GM20431 (cell line): ENCODE data around the gene SMS.

Source experiments
- in situ Hi-C: fragments of 300-500 bp; cut with MseI, MboI; formaldehyde crosslinking; loops from one replicate; pipeline ENCODE4 v1.15.0; 2020; ENCODE audit warnings: low sequenced_read_pairs; ENCODE audit not compliant: unreplicated experiment

Gene SMS

DNA sequence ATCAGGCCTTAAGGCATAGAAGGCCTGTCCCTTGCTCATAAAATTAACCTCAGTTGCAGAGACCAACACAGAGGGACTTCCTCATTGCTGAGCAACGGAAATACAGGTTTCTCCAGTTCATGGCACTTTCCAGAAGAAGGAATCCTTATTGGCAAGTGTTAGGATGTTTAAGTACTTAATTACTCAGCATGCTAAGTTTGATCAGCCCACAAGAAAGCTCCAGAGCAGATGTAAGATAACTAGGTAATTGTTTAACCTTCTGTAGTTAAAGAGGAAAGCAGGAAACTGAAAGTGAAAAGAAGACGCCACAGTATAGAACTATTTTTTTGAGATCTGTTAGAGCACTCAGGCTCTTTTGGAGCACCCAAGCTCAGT lies 33.5 kb downstream of the SMS start:
- in situ Hi-C loops = no loop called here

DNA sequence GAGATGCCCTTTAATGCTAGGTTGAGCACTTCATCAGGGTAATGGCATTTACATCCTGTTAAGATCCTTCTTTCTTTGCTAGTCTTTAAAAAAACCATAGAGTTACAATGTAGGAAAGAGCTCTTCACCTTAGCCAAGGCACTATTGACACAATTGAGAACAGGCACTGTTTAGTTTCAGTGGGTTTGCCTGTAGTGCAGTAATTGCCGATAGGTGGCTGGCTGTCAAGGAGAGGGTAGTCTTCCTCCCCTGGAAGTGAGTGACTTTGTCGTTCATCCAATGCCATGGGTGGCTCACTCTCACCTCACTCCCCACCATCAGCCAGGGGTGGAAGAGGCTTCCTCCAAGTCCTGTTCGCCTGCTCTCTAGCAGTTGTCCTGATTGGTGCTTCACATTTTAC lies 34.7 kb downstream of the SMS start:
- in situ Hi-C loops = no loop called here

DNA sequence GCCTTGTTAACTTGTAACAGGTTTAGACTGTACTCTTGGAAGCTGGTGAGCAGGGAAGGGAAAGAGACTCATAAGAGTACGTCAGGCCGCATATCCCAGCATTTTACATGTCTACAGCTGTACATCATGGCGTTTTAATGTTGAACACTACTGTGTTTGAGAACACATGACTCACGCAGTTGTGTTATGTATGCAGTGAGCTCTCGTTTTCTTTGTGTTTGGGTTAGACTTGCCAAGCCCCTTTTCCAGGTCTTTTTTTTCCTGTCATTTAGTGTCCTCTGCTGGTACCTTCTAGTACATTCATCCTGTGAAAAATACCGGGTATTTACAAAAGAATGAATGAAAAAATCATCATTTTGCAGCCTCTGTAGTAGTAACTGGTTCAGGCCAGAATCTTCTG lies 35.3 kb downstream of the SMS start:
- in situ Hi-C loops = no loop called here

DNA sequence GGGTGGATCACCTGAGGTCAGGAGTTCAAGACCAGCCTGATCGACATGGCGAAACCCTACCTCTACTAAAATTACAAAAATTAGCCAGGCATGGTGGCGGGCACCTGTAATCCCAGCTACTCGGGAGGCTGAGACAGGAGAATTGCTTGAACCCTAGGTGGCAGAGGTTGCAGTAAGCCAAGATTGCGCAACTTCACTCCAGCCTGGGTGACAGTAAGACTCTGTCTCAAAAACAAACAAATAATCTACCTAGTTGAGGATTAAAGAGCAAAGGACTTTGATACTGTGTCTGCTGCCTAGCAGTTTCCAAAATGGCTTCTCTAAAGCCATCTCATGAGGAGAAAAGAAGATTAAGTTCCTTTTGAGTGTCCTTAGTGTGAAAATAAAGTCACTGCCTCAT lies 37.8 kb downstream of the SMS start:
- in situ Hi-C loops = no loop called here

DNA sequence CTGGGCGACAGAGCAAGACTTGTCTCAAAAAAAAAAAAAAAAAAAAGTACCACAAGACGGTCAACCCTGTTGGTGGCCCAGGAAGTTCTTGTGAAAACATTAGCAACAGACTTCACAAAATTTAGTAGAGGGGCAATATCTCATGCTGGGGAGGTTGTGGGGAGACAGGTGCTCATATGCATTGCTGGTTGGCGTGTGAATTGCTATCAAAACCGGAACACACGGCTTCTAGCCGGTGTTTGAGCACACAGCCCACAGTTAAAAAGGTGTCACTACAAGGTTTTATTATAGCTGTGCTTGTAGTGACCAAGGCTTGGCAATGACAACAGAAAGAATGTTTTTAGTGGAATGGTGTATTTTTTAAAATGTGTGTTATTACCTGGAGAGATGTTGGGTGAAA lies 41.8 kb downstream of the SMS start:
- in situ Hi-C loops = no loop called here

DNA sequence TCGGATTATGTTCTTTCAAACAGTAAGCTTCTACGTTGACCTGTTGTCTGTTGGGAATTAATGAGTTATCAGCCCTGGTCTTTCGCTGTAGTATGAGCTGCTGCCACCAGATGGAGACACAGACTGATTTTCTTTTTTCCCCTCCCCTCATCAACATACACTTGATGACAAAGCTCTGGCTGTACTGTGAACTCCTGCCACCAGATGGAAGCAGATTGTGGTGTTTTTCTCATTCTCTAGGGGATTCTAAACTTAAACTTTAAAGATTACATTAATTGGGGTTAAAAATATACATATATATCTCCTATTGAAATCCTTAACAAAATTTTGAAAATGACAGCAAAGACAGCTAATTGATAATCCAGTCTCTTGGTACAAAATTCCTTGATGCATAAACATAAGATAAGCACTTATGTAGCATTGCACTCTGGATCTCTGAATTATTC lies 44.8 kb downstream of the SMS start:
- in situ Hi-C loops = no loop called here

DNA sequence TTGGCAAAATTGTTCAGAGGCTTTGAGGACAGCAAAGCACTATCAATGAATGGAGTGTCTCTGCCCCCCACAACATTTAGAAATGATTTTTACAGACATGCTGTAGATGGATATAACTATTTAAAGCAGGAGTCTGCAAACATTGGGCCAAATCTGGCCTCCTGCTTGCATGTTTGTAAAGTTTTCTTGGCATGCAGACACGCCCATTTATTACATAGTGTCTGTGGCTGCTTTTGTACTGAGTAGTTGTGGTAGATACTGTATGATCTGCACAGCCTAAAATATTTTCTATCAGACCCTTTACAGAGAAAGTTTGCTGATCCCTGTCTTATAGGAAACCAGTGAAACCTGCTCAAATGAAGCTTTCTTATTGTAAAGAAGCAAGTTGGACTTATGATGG lies 46.1 kb downstream of the SMS start:
- in situ Hi-C loops = no loop called here

DNA sequence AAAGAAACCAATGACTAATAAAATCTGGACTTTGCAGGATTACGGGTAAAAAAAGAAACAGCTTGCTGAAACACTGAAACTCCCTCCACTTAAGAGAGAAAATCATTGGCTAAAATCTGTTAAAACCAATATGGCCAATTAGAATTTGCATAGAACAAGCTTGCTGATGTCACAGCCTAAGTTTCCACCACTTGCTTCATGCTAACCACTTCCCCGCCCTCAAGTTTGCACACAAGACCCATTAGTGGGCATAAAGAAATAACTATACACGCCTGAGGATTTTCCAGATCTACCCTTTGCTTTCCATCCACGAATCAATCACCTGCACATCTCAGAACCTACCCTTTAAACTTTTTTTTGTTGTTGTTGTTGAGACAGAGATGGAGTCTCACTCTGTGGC lies 48.9 kb downstream of the SMS start:
- in situ Hi-C loops = no loop called here

DNA sequence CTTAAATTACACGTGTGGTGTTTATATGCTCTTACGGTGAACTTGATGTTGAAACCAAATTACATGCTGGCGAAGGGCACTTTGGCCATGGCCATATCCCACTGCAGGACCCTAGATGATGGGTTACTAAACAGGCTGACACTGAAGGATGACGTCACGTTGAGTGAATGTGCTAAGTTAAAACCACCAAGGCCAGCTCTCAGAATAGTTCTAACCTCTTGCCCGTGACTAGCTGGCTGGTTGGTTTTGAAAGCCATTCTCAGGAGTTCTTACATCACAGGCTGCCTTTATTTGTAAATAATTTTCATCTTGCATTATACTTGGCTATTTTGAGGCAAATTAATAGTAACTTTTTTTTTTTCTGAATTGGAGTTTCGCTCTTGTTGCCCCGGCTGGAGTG lies 50.3 kb downstream of the SMS start:
- in situ Hi-C loops = no loop called here

DNA sequence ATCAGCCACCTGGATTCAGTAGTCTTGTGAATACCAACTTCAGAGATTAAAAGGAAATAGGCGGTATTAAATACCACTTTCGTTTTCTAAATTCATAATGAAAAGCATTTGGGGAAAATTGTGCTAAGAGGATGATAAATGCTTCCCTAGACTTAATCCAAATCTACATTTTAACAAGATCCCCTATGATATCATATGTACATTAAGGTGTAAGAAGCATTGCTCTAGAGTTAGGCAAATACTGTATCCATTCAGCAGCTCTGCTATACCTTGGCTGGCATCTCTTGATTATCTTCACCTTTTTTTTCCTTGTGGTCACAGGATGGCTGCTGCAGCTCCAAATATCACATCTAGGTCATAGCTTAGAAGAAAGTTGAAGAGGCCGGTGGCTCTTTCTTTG lies 51.0 kb downstream of the SMS start:
- in situ Hi-C loops = no loop called here

DNA sequence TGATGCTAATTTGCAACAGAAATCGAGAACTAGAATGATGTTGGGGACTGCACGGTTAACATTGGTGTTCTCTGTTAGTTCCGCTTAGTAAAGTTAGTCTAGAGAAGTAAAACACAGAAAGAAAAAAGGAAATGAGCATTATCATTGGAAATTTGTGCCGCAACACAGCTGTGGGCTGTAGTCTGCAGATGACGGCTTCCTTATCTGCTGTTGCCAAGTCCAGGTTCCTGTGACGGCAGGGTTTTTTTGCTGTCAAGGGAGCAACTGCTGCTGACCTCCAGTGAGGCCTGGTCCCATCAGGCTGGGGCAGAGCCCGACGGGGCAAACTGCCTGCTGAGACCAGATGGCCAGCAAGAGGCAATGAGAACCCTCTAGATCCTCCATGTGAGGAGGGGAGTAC lies 52.8 kb downstream of the SMS start:
- in situ Hi-C loops = no loop called here

DNA sequence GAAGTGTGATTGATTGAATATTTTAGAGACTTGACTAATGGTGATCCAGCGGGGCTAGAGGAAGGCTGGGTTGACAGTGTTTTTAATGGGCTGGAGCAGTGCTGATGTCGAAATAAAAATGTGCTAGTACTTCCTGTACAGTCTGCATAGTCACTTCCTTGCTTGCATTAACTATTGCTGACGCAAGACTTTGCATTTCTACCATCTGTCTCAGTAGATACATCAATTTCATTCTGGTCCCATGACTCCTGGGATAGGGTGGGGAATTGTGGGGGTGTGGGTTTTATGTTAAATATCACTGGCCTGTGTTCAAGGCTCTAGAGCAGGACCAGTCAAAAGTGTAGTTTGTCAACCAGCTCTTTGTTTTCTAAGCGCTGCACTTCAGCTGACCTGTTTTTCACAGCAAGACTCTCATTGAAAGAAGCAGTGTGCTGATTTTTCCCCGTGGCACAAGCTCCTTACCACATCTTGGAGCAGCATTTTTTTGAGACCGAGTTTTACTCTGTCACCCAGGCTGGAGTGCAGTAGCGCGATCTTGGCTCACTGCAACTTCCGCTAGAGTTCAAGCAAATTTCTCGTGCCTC lies 56.5 kb downstream of the SMS start:
- in situ Hi-C loops = no loop called here

DNA sequence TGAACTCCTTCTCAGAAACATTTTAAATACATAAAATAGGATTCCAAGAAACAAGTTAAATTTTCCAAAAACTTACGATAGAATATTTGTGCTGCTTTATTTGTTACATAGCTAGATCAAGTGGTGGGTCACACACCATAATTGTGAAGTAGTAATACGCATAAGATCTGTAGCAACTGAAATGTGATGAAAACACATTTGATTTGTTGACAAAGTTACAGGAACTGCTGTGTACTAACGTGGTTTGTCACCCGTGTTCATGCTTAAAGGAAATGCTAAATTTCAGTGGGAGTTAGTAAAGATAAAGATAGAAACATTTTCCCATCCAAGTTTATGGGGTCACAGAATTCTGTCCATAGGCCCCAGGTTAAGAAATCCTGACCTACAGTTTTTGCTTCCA lies 57.5 kb downstream of the SMS start:
- in situ Hi-C loops = no loop called here

DNA sequence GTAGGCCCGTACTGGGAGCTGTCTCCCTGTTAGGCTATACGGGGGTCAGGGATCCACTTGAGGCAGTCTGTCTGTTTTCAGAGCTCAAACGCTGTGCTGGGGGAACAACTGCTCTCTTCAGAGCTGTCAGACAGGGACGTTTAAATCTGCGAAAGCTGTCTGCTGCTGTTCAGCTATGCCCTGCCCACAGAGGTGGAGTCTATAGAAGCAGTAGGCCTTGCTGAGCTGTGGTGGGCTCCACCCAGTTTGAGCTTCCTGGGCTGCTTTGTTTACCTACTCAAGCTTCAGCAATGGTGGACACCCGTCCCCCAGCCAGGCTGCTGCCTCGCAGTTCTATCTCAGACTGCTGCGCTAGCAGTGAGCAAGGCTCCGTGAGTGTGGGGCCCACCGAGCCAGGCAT lies 64.4 kb downstream of the SMS start:
- in situ Hi-C loops = no loop called here

DNA sequence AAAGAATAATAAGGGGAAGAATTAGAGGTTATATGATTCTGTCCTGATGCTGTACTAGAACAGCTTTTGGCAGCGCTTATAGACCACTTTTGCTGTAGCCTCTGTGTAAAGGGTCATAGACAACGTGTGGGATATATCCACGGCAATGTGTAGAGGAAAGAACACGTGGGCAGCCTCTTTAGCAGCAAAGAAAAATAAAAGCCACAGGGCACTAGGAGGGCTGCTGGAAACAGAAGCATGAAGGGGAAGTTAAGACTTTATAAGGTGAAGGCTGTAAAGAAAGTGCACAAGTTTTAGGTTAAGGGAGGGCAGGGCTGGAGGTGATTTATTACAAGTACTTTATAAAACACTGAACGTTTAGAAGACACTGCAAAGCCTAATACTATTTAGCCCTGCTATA lies 71.5 kb downstream of the SMS start:
- in situ Hi-C loops = no loop called here

DNA sequence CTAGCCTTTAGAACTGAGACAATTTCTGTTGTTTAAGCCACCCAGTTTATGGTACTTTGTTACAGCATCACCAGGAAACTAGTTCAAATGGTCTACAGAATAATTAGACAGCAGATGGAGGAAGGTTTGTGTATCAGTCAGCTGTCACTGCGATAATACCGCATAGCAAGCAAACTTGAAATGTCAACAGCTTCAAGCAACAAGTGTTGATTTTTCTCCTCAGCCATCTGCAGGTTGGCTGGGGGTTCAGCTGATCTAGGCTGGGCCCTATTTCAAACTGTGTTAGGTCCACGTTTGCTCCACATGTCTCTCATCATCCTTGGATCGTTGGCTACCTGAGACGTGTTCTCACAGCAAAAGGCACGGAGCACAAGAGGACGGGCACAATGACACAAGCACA lies 72.4 kb downstream of the SMS start:
- in situ Hi-C loops = no loop called here

DNA sequence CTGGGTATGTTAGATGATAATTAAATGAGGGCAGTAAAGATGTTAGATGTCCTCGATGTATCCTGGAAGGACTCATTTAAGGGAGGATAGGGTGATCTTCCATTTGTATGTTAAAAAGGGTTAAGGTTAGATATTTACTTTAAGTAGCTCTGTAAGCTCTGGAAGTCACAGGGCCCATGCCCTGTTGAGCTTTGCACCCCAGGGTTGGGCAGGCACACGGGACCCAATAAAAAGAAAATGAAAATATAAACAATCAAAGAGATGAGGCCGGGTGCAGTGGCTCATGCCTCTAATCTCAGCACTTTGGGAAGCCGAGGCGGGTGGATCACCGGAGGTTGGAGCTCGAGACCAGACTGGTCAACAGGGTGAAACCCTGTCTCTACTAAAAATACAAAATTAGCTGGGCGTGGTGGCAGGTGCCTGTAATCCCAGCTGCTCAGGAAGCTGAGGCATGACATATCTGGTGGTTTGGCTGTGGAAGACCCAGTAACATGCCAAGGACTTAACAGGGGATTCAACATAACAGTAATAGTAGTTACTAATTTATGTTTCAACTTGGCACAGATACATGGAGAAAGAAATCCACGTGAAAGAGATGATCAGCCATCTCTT lies 74.7 kb downstream of the SMS start:
- in situ Hi-C loops = no loop called here

DNA sequence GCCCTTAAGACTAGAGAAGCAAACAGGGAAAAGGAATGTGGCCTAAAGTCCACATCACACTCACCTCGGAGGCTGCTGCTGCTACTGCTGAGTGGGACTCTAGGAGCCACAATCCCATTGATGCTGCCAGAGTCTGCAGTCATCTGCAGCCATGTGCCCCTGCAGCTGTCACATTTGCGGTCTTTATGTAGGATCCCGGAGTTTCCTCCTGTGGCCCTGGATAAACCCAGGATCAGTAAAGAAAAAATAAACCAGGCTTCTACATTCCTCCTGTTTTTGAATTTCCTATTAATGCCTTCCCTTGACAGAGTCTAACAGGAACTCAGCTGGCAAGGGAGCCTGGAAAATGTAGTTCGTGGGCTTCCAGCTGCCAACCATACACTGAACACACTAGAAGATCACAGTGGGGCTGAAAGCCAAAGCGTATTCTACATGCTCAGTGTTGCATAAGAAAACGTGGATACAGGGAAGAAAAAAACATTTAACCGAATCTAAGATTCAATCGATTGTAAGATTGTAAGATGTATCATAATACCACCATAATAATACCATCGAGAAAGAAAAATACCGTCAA lies 81.3 kb downstream of the SMS start:
- in situ Hi-C loops = no loop called here

DNA sequence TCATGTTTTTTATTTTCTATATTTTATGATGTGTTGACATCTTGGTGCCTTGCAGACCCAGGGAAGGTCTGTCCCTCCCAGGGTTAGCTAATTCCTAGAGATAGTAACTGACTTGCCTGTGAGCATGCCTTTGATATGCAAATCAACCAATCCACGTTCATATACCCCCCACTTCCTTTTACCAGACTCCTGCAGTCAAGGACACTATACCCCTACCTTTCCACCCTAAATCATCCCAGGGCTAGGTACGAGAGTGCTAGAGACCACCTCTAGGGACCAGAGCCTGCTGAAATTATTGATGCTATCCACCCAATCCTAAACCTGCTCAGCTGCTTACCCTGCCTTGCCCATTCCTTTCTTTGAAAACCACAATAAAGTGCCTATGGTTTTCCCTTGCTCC lies 84.1 kb downstream of the SMS start:
- in situ Hi-C loops = no loop called here

DNA sequence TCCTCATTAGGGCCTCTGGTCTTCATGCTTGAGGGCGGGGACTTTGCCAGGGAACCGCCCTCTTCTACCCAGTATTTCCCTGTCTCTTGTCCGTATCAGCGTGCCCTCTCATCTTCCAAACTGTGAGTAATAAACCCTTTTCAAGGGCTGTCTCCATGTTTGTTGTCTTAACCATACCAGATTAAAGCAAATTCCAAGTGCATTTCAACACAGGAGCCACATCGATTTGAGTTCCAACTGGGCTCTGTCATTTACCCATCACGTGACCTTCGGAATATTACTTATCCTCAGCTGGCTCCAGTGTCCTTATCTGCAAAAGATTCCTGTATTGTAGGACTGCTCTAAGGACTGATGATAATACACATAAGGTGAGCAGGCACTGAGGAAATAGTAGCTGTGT lies 85.2 kb downstream of the SMS start:
- in situ Hi-C loops = no loop called here

DNA sequence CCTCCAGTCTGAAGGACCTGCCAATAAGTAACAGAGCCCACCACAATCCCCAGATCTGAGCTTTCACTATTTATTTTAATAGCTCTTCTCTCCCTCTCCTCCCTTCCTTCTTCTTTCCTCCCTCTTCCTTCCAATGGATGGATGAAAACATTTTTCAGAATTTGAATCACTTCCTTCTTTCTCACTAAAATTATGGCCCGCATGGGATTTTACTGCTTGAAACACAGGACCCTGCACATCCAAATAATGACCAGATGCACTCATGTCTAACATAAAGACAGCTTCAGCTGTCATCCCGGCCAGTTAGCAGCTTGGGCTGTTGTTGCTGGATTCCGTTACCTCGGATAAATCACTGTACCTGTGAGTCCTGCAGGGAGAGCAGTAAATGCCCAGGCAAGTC lies 86.2 kb downstream of the SMS start:
- in situ Hi-C loops = no loop called here

DNA sequence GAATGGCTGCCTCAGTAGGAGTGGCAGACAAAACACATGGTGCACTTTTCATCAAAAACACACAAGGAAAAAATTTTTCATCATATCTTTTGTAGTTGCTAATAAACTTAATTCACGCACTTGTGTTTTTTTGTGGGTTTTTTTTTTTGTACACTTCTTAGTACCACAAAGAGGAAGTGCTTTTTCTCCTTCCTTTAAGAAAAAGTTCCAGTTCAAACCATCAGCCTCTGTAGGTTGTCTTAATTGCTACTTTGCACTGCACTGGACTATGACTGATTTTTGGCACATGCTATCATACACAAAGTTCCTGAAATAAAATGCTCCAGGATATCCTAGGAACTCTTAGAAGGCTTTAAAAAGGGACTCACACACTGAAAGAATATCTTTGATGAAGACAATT lies 91.6 kb downstream of the SMS start, which contains the start of gene PHEX:
PHEX (plus strand) TSS at position 242 of the 400 bp plus-strand sequence. CDS start 681 bp downstream, outside the sequence.
- in situ Hi-C loops = no loop called here
